NCI-H2171 treated with DMSO at 0.1 percent for 48 hours (cell line): Measurements from ENCODE around the gene RNPEP.
"Not testable (repeated sequence)": the region's sequence is repeated elsewhere in the genome, so short reads cannot be mapped to it uniquely, and the experiment has no call there.

Experiments
- DNase-seq: peaks from one replicate; lab custom pipeline; 2025; lab: John Stamatoyannopoulos, UW

Gene RNPEP

GRCh38 chr1:201982623-201983379, at the start of gene RNPEP:
Gene RNPEP (plus strand): TSS chr1:201982648. CDS start chr1:201982667, 19 bp downstream.
- peak; percentile 75 for DNase-seq

- DNase-seq, result peak; percentile 17
These were observed 48.5 kb upstream of the RNPEP start for GRCh38 chr1:201933840-201934430.

- DNase-seq, result no peak
These were observed 44.7 kb upstream of the RNPEP start for GRCh38 chr1:201937624-201938213.

GRCh38 chr1:201938440-201939035, 43.9 kb upstream of the RNPEP start:
- DNase-seq, result no peak

GRCh38 chr1:201939148-201939547, 43.3 kb upstream of the RNPEP start:
- no peak for DNase-seq

GRCh38 chr1:201939574-201939973, 42.9 kb upstream of the RNPEP start:
- no peak for DNase-seq

- not testable (repeated sequence) for DNase-seq
These were observed 42.1 kb upstream of the RNPEP start for GRCh38 chr1:201940316-201940715.

GRCh38 chr1:201941420-201942128, 40.9 kb upstream of the RNPEP start:
- no peak for DNase-seq

- no peak for DNase-seq
These were observed 40.3 kb upstream of the RNPEP start for GRCh38 chr1:201942129-201942495.

- no peak for DNase-seq
These were observed 38.4 kb upstream of the RNPEP start for GRCh38 chr1:201944002-201944401.

- no peak for DNase-seq
These were observed 37.8 kb upstream of the RNPEP start for GRCh38 chr1:201944639-201945038.

GRCh38 chr1:201945157-201945556, 37.3 kb upstream of the RNPEP start:
- no peak for DNase-seq

GRCh38 chr1:201945863-201946223, 36.6 kb upstream of the RNPEP start:
- DNase-seq, result no peak

- DNase-seq, result no peak
These were observed 36.1 kb upstream of the RNPEP start, which contains the start of gene LMOD1 for GRCh38 chr1:201946224-201946908. Gene LMOD1 (minus strand): TSS chr1:201946548. CDS start chr1:201946340, 208 bp downstream.

GRCh38 chr1:201947697-201948008, 34.8 kb upstream of the RNPEP start:
- no peak for DNase-seq

GRCh38 chr1:201949491-201949890, 33.0 kb upstream of the RNPEP start:
- peak; percentile 33 for DNase-seq

GRCh38 chr1:201954263-201955008, 28.0 kb upstream of the RNPEP start:
- DNase-seq, result no peak

- peak; percentile 93 for DNase-seq
These were observed 27.3 kb upstream of the RNPEP start, which contains the start of gene TIMM17A for GRCh38 chr1:201955009-201955728. Gene TIMM17A (plus strand): TSS chr1:201955503. CDS start chr1:201955527, 24 bp downstream.

GRCh38 chr1:201955729-201956143, 26.7 kb upstream of the RNPEP start:
- DNase-seq, result no peak

- no peak for DNase-seq
These were observed 24.1 kb upstream of the RNPEP start for GRCh38 chr1:201958348-201958747.
